GM21528 (cell line): ENCODE measurements around the gene CFAP97D1.

Source experiments
- ATAC-seq: cut with Tn5 transposase; IDR thresholded peaks from one replicate; pipeline ENCODE4 v1.9.1; 2021; ENCODE audit warnings: mild to moderate bottlenecking, moderate library complexity; ENCODE audit not compliant: unreplicated experiment, low FRiP score

Gene CFAP97D1

DNA sequence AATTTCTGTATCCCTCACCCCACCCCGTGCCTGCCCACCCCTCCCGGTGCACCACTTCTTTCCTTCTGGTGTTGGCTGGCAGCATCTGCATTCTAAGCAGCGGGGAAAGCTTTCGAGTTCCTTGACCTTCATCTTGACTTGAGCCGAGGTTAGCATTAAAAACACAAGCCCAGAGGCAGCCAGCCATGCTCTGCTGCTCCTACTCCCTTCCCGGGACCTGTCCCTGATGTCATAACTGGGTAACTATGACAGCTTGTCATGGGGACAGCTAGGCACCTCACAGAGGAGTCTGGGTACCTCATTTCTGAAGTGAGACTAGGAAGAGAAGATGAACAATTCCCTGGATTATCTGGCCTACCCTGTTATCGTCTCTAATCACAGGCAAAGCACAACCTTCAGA is at the start of gene CFAP97D1:
Gene CFAP97D1 (plus strand): TSS at position 301 of the 400 bp plus-strand sequence. CDS start 28 bp downstream, at position 329.
- no peak for ATAC-seq

DNA sequence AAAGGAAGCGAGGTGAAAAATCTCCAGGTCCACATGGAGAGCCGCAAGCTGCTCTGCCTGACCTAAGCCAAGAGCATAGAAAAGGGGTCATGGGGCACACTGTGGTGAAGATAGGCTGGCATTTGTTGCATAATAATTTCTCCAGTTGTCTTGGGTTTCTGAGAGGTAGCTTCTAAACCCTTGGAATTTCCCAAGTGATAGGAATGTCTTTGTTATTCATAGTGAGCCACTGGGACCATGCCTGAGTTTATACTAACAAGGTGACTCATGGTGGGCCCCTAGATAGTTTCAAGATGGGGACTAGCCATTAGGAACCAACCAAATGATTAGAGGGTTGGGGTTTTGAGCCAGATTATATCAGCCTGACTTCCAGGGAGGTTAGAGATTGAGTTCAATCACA is 47.3 kb upstream of the CFAP97D1 start:
- ATAC-seq = no peak

DNA sequence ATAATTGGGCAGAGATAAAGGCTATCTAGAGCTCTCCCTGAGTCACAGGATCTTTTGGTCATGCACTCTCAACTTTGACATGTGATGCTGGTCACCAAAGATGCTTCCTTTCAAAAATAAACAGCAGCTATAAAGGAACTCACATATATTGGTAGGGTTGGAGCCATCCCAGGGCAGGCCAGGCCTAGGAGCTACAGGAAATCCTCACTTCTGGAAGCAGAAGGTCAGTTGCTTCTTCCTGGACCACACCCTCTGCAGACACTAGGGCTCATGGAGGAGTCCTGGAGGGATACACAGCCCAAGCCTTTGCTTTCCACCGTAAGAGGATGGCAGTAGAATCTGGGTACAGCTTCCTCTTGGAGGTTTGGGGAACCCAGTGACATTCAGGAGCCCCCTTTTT is 46.3 kb upstream of the CFAP97D1 start:
- no peak for ATAC-seq

DNA sequence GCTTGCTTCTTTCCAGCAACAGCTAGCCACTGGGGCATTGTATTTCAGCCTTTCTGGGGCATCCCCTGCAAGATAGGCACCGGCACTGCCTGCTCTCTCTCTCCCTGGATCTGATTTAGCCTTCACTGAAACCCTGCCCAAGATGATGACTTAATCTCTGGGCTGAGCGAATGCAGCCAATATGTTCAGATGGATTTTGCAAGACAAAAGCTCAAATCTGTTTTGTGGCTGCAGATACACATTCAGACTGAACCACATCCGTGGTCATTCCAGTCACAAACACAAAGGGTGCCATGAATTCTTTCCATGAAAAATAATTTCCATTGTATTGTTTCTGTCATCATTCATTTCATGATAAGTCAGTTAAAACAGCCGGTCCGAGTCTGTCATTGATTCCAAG is 45.9 kb upstream of the CFAP97D1 start:
- ATAC-seq = no peak

DNA sequence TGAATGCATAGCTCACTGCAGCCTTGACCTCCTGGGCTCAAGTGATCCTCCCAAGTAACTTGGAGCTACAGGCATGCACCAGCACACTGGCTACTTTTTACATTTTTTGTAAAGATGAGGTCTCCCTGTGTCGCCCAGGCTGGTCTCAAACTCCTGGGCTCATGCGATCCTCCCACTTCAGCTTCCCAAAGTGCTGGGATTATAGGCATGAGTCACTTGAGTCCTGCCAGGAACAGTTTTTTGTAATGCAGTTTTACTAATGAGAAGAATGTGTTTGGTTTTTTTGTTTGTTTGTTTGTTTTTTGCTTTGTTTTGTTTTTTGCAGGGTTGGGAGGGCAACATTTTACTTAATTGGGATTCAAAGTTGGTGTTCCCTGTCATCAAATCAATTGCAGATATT is 43.8 kb upstream of the CFAP97D1 start:
- no peak for ATAC-seq

DNA sequence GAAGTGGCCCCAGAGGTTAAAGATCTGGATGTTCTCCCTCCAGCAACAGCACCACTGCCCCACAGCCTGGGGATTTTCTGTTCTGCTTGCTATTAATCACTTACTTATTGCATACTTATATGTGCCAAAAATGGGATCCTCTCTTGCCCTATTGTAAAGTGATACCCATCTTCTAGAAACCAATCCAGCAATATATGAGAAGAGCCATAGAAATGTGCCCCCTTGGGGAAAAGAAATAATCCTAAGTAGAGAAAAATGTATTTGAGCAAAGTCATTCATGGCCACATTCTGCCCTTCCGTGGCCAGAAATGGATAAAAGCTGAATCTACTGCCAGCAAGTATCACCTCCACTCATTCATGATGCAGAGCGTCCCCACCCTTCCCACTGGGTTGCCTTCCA is 42.5 kb upstream of the CFAP97D1 start:
- no peak for ATAC-seq

DNA sequence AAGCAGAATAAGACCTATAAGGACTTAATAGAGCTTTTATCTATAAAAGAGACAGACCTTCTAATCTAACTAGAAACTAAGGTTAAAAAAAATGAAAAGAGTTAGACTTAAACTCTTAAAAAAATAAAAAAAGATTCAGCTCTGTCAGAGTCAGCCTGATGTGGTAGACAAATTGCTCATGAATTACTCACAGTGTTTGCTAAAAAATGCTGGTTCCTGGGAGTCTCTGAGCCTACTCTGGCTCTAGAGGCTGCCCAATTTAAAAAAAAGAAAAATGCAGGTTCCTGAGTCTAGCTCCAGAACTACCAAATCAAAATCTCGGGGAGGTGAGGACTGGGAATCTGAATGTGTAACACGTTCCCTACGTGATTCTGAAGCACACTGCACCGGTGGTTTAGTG is 39.7 kb upstream of the CFAP97D1 start:
- no peak for ATAC-seq

DNA sequence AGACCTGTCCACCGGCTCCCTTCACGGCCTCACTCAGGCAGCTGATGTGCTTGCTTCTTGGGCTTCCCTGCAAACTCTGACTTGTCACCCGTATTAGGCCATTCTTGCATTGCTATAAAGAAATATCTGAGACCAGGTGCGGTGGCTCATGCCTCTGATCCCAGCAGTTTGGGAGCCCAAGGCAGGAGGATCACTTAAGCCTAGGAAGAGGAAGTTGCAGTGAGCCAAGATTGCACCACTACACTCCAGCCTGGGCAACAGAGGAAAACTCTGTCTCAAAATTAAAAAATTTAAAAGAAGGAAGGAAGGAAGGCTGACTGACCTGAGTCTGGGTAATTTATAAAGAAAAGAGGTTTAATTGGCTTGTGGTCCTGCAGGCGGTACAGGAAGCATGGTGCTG is 38.6 kb upstream of the CFAP97D1 start:
- ATAC-seq = no peak

DNA sequence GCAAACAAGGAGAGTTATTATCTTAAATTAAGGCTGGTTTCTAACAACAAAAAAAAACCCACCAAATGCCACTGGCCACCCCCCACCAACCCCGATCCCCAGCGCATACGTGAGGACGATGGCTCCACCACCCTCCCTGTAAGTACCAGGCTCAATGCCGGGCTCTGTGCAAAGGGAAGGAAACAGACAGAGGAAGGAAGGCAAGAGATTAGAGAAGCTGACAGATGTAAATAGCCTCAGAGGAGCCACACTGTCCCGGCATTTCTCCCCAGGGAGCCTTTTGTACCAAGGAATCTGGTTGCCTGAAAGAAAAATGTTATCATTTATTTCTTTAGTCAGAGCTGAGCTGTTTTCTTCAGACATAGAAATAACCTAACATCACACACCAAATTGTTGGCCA is 34.7 kb upstream of the CFAP97D1 start:
- ATAC-seq = no peak

DNA sequence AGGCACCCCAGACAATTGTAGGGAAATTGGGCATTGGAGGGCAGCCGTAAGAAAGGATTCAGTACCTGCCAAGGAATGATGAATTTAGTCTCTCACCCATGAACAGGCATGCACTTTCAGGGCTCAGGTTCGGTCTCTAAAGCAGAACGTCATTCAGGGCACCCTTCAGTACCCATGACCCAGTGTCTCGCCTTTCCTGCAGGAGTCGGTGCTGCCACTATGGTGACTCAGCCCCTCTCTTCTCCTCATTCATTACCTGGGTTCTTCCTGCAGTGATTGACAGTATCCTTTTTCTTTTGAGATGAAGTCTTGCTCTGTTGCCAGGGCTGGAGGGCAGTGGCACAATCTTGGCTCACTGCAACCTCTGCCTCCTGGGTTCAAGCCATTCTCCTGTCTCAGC is 30.1 kb upstream of the CFAP97D1 start:
- no peak for ATAC-seq

DNA sequence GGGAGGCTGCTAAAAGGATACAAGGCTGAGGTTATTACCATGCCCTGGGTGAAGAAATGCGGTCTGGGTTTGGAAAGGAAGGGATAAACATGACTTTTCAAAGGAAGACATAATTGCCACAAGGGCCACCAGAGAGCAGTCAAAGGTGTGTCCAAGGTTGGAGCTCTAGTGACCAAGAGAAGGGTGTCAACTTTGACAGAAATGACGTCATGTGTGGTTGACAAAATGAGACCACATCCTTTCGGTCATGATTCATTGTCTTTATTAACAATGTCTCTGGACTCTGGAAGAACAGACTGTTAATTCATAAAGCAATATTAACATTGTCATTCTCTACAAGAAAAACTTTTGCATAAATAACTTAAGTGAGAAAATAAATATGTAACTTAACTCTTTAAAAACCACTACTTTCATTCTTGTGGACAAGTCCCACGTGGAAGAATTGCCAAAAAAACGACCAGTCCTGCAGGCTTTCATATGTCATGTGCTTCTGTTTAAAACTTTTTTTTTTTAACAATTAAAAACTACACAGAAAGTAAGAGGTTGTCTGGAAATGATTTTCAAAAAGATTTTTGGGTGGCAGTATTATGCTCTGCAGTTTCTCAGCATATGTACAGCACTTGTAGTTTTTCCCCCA is 26.6 kb upstream of the CFAP97D1 start:
- ATAC-seq = no peak

DNA sequence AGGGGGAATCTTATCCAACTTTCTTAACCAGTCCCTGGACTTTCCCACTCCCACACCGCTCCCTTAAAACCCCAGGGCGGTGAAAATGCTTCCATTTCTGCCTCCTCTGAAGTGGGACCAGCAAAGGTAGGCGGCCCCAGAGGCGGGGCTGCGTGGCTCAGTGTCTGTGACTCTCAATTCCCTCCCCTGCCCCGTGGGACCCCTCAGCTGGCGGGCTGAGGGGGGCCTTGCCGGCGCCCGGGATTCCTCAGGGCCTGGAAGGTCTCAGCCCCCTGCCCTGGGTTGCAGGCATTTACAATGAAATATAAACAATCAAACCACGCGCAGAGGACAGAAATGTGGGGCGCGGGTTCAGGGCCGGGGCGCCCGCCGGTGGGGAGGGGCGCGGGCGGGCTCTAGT is 25.3 kb upstream of the CFAP97D1 start:
- no peak for ATAC-seq

DNA sequence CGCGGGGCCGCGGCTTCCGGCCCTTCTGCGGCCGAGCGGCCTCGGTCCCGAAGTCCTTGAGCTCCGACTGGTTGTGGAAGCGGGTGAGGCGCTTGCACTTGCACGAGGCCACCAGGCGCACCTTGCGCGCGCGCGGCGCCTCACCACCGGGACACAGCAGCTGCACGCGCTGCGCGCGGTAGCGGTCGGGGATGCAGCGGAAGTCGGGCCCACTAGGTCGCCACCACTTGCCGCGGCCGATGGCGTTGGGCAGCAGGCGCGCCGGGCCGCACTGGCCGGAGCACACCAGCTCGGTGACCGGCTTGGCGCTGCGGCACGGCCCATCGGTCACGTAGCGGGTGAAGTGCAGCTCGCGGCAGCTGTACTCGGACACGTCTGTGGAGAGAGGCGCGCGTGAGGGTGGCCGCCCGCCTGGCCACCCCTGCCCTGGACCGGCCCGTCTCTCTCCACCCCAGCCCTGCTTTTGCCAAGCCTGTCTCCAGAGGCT is 24.8 kb upstream of the CFAP97D1 start:
- no peak for ATAC-seq

DNA sequence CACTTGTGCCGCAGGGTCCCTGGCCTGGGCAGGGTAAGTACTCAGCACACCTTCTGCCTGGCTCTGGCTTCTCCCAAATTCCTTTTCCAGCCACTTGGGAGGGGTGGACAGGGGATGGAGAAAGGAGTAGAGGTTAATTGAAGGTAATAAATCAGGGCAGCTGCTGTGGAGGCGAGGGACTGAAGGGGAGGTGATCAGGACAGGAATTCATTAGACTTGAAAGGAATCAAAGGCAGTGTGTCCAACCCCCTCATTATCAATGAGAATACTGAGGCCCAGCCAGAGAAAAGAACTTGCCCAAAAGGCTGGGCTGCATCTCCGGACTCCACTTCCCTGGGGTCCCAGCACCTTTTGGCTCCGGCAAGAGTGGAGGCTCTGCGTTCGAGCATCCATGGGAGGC is 24.0 kb upstream of the CFAP97D1 start:
- ATAC-seq = no peak

DNA sequence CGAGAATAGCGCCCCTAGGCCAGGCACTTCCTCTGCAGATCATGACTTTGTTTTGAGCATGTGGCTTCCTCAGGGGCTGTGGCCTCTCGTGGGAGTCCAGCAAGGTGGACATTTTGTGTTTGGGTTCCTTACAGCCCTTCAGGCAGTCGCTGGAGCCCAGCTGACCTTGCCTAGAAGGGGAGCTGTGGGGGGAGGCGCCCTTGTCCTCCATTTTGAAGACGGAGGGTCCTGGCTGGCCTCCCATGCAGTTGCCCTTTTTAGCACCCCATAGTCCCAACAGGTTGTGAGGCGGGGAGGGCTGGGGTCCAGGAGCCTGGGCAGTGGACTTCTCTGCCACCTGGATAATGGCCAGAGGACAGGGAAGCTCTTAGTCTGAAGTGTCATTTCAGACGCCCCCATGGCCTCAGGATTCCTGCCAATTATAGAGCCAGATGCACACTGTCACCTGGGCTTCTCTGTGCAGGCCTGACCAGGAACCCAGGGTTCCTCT is 23.0 kb upstream of the CFAP97D1 start:
- ATAC-seq = no peak

DNA sequence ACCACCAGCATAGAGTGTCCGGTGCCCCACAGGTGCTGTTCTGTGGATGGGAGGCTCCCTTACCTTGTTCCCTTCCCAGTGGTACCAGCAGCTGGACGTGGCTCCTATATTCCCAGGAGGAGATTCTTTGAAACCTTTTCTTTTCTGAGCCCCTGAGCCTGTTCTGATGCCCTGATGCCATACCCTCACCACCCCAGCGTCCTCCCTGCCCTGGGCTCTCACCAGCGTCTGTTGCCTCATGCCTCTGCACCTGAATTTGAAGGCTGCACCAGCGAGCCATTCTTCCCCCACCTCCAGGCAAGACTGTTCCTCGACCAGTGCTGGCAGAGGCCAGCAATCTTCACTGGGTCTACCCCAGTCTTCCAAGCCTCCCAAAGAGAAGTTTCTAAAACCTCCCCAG is 22.1 kb upstream of the CFAP97D1 start:
- no peak for ATAC-seq

DNA sequence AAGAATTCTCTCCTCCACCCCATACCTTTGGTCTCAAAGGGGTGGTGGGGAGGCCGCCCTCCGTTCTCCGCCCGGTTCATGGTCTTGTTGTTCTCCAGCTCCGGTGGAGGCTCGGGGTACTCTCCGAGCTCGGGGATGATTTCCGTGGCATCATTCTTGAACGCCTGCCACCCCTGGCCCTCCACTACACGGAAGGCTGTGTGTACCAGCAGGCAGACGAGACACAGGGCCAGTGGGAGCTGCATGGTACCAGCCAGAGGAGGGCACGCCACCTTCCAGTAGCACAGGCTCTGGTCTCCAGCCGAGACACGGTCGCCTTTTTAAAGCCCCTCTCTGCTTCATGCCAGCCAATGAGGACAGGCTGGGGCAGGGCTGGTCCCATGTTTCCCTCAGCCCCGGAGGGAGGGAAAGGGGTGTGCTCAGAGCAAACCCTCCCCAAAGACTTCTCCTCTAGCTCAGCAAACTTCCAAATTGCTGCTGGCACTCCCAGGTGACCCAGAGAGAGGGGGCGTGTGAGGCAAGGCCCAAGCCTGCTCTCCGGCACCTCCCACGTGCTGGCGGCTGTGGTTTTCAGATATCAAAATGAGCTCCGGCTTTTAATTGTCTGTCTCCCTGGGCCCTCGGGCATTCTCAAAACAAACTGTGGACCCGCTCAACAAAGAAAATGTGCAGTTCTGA is 21.6 kb upstream of the CFAP97D1 start, which contains the start of gene SOST:
Gene SOST (minus strand): TSS at position 295 of the 678 bp plus-strand sequence. CDS start 50 bp downstream, at position 245.
- no peak for ATAC-seq

DNA sequence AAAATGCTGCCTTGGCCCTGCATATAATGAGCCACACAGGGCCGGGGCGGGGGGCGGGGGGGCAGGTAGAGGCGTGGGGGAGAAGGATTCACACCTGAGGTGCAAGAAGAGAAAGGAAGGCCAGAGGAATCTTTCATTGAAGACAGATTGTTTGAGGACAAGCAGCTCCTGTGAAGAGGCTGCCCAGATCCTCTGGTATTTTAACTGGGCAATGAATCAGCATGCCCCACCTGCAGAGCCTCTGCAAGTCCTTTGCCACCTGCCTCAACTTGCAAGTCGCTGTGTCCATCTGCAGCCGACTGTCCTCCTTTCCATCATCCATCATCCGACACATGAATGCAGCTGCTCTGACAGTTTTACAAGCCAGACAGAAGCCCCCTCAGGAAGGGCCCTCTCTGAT is 20.4 kb upstream of the CFAP97D1 start:
- no peak for ATAC-seq

DNA sequence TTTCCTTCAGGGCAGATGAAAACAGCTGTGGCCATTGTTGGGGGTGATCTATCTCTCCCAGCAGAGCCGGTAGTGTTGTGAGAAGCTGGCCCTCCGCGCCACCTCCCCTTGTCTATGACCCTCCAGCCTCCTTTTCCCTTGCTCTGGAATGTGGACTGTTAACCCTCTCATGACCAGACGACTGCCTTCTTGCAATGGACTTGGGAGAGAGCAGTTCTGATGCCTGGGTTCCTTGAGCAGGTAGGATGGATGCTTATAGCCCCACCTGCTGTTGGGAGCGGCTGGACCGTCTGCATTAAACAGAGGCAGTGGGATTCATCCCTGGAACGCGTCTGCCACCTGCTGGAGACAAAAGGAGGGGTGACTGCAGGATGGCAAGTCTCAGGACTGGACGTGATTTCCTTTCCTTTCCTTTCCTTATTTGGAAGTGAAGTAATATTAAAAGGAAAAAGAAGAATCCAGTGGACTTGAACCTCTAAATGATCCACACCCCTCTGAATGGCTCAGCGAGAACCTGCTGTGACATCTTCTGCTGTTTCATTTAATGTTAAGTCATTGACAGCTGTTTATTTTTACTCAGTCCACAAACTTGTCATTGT is 19.9 kb upstream of the CFAP97D1 start:
- no peak for ATAC-seq

DNA sequence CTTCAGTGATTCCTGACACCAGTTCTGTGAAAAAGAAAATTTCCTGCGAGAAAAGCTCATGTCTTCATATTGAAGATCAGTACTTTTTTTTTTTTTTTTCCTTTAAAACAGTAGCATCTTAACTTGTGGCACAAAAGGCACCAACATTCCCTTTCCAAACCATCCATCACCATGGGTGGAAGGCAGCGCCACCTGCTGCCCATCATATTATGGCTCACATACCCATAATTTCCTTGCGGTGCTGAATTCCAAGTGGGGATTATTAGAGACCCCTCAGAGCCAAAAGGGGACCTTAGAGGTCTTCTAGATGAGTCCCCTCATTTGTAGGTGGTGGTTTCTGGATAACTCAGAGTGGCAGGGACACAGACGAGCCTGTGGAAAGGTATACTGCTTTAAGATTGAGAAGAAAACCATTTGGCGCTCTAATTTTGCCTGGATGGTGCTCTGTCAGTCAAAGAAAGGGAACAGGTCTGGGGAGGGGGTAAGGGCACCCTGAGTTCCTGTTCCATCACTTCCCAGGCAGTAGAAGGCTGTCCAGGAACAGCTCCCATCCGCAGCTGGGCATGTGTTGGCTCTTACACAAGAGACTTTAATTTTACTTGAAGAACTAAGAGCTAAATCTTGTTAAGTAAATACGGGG is 13.7 kb upstream of the CFAP97D1 start:
- no peak for ATAC-seq

DNA sequence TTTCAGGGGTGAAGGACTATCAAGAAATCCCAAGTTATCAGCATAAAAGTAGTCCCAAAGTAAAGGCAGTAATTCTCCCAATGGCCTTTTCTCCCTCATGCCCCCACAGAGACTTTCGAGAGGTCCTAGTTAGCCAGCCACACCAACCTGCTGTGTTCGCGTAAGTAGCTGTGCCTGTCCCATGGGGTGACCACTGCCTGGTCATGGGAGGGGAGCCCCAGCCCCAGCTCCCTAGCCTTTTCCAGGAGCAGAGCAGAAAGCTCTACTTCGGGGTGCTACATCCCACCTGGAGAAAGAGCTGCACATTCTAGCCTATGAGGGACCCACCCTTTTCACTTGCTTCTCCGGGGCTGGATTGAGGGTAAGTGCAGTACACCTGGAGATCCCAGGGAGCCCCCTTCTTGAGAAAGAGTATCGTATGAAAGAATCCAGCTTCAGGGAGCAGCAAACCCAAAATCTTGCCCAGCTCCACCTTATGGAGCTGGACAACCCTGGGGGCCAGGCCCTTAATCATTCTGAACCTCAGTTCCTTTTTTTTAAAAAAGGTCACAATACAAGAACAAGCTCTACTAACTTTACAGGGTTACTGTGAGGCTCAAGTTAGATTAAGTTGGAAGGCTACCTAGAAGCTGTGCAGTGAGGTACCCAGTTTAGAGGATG is 13.1 kb upstream of the CFAP97D1 start:
- ATAC-seq = no peak
